GM18909 (cell line): ENCODE results near the gene CCDC187.

ENCODE experiments used
- ATAC-seq: cut with Tn5 transposase; IDR thresholded peaks from one replicate; pipeline ENCODE4 v1.9.1; 2021; ENCODE audit warnings: mild to moderate bottlenecking; ENCODE audit not compliant: unreplicated experiment, poor library complexity

CCDC187 gene

DNA sequence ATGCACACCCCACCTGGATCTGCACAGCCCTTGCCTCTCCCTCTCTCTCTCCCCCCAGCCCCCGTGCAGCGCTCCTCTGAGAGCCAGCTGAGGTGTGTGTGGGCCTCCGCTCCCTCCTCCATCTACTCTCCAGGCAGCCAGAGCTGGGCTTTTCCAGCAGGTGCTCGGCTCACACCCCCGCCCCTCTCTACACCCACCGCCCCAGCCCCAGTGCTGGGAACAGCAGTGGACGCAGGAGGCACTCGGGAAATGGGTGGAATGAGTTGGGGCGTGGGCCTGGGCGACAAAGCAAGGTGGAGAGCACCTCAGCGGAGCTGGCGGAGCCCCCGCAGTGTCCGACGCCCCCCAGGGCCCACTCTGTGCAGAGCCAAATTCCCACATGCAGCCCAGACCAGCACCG lies 85.6 kb downstream of the CCDC187 start:
- ATAC-seq = no peak

DNA sequence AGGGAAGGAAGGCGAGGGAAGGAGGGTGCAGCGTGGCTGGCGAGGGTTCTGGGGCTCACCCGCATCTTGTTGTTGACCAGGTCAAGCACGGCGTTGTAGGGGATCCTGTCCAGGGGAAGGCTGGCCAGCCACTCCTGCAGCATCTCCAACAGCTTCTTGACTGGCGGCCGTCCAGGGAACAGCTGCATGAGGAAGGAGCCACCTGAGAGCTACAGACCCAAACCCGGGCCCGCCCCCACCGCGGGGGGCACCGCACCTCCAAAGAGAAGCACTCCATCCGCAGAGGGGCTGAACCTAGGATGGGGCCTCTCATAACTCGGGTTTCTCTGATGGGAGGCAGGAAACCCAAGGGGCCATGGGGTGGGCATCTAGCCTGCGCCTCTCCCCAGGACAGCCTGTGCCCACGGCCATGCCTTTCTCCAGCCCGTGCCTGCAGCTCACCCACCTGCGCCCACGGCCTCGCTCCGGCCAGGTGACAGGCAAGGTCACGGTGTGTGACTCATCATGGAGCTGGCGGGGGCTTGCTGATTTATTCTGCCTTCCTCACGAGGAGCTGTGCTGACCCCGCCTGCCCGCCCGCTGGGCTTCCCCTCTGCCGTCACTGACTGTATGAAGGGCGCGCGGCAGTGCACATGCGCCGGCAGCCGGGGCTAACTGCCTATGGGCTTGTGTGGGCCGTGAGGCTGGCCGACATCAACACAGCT lies 87.2 kb downstream of the CCDC187 start:
- ATAC-seq = no peak

DNA sequence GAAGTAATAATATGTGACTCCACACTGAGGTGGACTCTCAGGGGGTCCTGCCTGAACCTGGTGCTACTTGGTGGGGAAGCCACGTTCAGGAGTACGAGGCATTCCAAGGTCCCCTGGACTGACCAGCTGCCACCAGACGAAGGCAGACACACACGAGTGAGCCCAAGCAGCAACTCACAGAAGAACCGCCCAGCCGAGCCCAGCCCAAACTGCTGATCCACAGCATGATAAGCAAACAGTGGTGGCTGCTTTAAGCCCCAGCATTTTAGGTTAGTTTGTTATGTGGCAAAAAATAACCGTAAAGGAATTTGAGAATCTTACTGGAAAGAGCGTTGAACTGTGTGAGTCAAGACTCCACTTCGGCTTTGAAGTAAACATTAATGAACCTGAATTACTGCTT lies 90.2 kb downstream of the CCDC187 start:
- no peak for ATAC-seq

DNA sequence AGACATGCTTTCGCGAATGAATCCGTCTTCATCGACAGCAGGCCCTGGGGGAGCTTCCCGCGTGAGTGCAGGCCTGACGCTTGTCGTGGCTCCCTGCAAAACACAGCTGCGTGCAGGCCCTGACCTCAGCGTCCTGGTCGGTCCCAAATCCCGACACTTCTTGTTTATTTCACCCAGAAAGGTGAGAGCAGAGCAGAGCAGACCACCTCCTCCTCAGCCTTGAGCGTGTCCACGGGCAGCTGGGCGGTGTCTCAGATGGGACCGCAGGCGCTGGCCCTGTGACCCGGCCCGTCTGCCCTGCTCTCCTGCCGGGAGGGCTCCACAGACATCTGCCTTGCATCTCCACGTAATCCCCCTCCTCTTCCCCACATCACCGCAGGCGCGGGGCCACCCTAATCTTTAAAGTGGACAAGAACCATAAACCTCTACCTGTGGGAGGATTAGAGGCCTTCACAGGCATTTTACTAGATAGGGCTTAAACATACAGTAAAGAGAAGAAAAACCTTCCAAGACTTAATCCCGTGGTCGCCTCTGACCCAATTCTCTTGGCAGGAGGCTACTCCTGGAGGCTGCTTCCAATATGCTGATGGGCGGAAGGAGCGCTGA lies 91.4 kb downstream of the CCDC187 start:
- no peak for ATAC-seq

DNA sequence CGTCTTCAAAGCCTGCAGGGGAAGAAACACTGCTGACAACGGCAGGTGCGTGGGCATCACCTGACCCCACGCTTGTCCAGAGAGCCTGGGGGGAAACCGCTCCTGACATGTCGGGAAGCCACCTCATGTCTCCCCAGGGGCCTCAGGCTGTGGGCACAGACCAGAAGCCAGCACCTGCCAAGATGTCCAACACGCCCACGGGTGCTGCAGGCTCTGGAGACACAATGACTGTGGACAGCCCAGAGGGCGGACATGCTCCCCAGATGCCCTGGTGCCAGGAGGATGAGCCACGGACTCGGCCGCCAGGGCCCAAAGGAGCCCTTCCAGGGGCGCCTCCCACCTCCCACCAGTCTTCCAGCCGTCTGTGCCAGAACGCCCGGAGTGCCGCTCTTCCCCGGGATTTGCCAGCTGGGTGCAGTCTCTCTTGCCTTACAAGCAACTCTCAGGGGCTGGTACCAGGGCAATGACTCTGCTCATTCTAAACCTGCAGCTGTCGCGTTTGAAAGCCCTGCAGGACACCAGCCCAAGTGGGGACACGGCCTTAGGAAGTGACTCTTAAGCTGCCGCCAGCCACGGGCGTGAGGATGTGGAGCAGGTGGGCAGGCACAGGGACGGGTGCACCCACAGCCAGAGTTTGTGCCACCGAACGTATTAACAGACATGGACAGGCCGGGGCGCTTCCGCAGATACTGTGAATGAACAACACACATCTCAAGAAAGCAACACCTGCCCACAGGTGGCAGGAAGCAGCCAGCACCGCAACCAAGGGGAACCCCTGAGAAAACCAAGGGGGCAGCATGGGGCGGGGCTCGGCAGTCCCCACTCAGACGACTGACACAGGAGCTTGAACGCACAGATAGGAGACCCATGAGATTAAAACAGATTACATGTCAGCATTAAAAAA lies 92.2 kb downstream of the CCDC187 start:
- no peak for ATAC-seq

GRCh38 chr9:136211006-136211405 lies 92.9 kb downstream of the CCDC187 start:
- ATAC-seq = no peak

GRCh38 chr9:136210276-136210675 lies 93.6 kb downstream of the CCDC187 start:
- ATAC-seq = no peak

DNA sequence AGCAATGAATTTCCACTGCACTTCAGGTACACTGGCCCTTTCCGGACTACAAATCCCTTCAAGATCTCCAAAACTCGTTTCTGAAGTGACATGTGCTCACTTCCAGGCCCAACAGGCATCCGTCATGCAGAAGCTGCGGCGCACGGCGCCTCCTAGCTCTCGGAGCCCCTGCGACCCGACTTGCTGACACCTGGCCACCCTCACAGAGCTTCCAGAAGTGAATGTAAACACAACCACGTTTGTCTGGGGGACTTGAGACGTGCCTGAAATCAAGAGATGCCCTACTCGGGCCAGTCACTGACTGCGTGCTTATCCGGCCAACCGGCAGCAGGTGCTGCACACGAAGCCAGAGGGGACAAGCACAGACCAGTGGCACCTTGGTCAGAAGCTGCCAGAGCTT lies 94.1 kb downstream of the CCDC187 start:
- no peak for ATAC-seq

DNA sequence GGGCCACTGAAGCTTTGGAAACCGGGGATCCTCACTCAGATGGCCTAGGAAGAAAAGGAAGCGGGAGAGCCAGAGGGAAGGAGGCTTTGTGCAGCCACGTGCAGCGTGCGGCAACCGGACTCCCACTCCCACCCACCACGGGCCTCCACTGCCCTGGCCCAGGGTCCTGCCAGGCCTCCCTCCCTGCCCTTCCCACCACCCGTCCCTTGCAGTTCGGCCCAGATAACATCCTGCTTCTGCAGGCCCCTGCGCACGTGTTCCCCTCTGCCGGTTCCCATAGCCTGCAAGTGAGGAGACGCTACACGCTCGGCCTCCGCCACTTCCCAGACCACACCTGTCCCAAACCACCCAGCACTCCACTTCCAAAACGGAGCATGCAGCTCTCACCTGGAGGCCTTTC lies 94.7 kb downstream of the CCDC187 start:
- no peak for ATAC-seq

DNA sequence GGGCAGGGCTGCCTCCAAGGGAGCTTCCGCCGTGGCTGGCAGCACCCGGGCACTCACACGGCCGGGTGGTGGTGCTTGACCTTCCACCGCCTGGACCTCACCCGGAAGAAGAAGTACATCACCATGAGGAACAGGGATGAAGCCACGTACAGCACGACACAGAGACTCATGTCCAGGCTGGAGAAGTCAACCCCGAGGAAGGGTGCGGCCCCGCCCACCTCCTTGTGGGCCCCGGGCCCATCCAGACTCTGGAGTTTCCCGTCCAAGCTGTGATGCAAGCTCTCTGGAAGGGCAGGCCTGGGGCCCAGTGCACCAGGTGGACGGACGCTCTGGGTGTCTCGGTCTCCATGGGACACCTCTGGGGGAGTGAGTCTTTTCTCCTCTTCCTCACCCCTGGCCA lies 95.2 kb downstream of the CCDC187 start:
- no peak for ATAC-seq

DNA sequence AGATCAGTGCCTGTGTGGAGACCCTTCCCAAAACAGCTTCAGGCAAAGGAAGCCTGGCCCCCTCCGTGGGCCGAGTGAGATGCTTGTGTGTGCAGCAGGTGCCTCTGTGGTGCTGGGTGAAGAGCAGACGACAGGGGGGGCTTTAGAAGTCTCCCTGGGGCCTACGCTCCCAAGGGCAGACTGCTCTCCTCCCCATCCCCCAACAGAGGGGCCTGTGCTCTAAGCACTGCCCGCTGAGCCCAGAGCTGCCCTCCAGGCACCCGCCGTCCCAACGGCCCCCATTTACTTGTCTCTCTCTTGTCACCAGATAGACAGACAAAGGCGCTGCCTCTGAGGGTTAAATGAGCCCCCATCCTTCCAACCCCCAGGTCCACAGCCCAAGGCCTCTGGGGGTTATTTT lies 96.3 kb downstream of the CCDC187 start:
- ATAC-seq = no peak

DNA sequence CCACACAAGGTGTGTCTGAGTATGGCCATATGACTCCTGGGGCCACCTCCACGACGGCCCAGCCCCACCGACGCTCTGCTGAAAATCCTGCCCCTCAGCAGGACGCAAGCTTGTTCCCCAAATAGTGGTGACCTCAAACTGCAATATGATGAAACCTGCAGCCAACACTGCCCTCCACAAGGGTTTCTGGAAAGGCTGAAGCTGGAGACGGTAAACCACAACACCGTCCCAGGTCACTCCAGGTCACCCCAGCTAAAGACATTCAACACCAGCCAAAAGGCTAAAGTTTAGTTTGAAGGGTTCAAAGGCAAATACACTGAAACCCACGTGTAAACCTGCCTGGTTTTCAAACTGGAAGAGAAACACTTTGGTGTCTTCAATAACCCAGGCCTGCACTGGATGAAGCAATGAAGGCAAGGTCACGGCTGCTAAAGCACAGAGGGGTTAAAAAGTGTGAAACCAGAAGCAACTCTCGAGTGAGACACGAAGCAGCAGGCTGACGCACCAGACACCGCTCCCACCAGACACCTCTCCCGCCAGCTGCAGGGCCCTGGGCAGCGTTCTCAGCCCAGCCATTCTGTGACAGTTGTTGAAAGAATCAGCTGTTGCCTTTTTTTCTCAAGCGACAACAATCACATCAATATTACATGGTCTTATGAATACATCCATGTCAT lies 97.2 kb downstream of the CCDC187 start:
- no peak for ATAC-seq

GRCh38 chr9:136205707-136205992 lies 98.2 kb downstream of the CCDC187 start:
- ATAC-seq = no peak

DNA sequence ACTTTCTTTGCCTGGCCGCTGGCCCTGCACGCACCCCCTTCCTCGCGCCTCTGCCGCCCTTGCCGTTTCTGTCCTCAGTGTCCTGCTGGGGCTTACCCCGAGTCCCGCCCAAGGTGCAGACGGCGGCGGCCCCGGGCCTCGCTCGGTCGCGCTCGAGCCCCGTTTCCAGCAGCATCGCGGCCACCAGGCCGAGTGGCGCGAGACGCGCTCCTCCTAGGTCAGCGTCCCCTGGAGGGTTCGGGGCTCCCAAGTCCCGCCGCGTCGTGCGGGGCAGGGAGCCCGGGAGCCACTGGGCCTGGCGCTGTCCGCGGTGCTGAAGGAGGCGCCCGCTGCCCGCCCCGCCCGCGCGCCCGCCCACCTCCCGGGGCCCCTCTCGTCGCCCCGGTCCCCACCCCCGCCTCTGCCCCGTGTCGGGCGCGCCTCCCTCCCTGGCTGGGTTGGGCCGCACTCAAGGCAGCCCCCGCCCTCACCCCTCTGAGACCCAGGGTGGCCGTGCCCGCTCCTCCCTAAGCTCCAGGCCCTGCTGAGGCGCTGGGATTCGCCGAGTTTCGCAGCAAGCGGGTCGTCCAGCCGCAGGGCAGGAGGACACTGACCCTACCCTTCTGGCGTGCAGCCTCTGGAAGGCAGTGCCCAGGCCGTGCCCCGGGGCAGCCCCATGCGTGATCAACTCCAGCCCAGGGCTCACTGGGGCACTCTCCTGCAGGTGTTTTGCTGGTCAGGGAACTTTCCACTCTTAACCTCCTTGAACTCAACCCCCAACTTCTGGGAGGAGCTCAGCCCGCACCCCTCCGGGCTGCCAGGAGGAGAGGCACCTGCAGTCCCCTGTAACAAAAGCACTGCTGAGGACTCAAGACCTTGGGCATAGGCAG lies 98.8 kb downstream of the CCDC187 start, which contains the start of gene LHX3:
Gene LHX3 (minus strand): TSS at position 291 of the 869 bp plus-strand sequence. CDS start 116 bp downstream, at position 175.
- ATAC-seq = no peak

GRCh38 chr9:136204145-136204805 lies 99.6 kb downstream of the CCDC187 start:
- no peak for ATAC-seq

- ATAC-seq = no peak
Measured at GRCh38 chr9:136203408-136204144, 100.3 kb downstream of the CCDC187 start.

GRCh38 chr9:136202454-136203407 lies 101.2 kb downstream of the CCDC187 start:
- no peak for ATAC-seq
